Heart left ventricle (tissue), 13 donors: Measurements from ENCODE around the gene S100G.

Experiments
- POLR2A ChIP-seq, 2 donors: fragments of 450-650 bp; IDR thresholded peaks; one replicate each; pipeline ENCODE4 v1.6.1; 2017; ENCODE audit warnings: antibody characterized with exemption in 2 of 2, mild to moderate bottlenecking in 2 of 2, moderate library complexity in 2 of 2
- TF ChIP-seq, protein P1 (sequence below), 12 donors: fragments of 200-600 bp; sonication (generic) in 4 of 12; IDR thresholded peaks; one replicate each; pipeline versions ENCODE4 v1.5.0 to v1.8.0; 2018 to 2022; ENCODE audit warnings: antibody characterized with exemption in 12 of 12, mild to moderate bottlenecking in 5 of 12
- donor health status: ischemic (EF 13 %, LVEDD 7.1; RV severe dilation, severe dysfunction).
- donor health status: DM: no; HTN: yes; CAD: no.
- donor health status: DM: no; HTN: no; CAD: no.
- donor health status: ischemic (EF 25% LVEDD 6.9; RV normal size, moderate dysfunction).
- donor health status: ischemic (EF 25% LVEDD 5.7; RV mildly dilated, moderate dysfunction).
- donor health status: ischemic (EF 35%, LVEDD 5.7; RV mildly dilated, moderate dysfunction).
- donor health status: nonischemic (EF 11% LVEDD 7.7; RV severe dilation, severe dysfunction).
- donor health status: DM: yes; HTN: yes; CAD: no.
- donor health status: PGD.
- donor health status: ischemic (EF 29% LVEDD 5.4; RV normal size, mild dysfunction).
- donor health status: nonischemic (EF 23%, LVEDD 6.1; RV moderate dilation, normal function).

DNA sequence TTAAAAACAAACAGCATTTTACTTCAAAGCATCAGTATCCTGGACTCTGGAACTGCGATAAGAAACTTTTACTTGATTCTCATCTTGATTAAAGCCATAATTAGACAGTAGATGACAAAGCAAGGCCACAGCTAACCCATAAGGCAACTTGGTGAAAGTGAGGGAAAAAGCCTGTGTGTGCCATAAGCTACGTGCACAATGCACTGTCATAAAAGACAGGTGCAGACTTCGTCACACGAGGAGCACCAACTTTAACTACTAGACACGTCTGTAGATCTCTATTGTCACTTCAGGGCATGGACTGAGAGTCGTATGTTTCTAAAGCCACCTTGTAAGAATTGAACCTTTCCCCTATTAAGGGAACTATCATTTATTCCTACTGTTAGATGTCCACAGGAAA, 49.4 kb downstream of the S100G start:
- no peak for TF ChIP-seq POLR2A (IDR thresholded peaks at IDR 0.05)
- TF ChIP-seq, protein P1, sequence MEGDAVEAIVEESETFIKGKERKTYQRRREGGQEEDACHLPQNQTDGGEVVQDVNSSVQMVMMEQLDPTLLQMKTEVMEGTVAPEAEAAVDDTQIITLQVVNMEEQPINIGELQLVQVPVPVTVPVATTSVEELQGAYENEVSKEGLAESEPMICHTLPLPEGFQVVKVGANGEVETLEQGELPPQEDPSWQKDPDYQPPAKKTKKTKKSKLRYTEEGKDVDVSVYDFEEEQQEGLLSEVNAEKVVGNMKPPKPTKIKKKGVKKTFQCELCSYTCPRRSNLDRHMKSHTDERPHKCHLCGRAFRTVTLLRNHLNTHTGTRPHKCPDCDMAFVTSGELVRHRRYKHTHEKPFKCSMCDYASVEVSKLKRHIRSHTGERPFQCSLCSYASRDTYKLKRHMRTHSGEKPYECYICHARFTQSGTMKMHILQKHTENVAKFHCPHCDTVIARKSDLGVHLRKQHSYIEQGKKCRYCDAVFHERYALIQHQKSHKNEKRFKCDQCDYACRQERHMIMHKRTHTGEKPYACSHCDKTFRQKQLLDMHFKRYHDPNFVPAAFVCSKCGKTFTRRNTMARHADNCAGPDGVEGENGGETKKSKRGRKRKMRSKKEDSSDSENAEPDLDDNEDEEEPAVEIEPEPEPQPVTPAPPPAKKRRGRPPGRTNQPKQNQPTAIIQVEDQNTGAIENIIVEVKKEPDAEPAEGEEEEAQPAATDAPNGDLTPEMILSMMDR (IDR thresholded peaks at IDR 0.05) = no peak
